ENCODE measurements around the gene ELMO1.

- no peak for TF ChIP-seq CTCF (conservative IDR thresholded peaks at IDR 0.05; ENCODE audit: low read depth in 2 of 2)
- TF ChIP-seq EZH2phosphoT487 (IDR thresholded peaks at IDR 0.05; ENCODE audit: unreplicated experiment) = no peak
- TF ChIP-seq POLR2AphosphoS5 (IDR thresholded peaks at IDR 0.05; ENCODE audit: low read depth) = no peak
- TF ChIP-seq, protein P1, sequence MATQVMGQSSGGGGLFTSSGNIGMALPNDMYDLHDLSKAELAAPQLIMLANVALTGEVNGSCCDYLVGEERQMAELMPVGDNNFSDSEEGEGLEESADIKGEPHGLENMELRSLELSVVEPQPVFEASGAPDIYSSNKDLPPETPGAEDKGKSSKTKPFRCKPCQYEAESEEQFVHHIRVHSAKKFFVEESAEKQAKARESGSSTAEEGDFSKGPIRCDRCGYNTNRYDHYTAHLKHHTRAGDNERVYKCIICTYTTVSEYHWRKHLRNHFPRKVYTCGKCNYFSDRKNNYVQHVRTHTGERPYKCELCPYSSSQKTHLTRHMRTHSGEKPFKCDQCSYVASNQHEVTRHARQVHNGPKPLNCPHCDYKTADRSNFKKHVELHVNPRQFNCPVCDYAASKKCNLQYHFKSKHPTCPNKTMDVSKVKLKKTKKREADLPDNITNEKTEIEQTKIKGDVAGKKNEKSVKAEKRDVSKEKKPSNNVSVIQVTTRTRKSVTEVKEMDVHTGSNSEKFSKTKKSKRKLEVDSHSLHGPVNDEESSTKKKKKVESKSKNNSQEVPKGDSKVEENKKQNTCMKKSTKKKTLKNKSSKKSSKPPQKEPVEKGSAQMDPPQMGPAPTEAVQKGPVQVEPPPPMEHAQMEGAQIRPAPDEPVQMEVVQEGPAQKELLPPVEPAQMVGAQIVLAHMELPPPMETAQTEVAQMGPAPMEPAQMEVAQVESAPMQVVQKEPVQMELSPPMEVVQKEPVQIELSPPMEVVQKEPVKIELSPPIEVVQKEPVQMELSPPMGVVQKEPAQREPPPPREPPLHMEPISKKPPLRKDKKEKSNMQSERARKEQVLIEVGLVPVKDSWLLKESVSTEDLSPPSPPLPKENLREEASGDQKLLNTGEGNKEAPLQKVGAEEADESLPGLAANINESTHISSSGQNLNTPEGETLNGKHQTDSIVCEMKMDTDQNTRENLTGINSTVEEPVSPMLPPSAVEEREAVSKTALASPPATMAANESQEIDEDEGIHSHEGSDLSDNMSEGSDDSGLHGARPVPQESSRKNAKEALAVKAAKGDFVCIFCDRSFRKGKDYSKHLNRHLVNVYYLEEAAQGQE (IDR thresholded peaks at IDR 0.05; ENCODE audit: unreplicated experiment) = no peak
- TF ChIP-seq EZH2 (IDR thresholded peaks at IDR 0.05; ENCODE audit: low read depth, unreplicated experiment) = no peak
- no peak for TF ChIP-seq ETS1 (IDR thresholded peaks at IDR 0.05)
- TF ChIP-seq ZNF114 (CRISPR knock-in tag; IDR thresholded peaks at IDR 0.05) = no peak
- no peak for TF ChIP-seq JUNB (IDR thresholded peaks at IDR 0.05; ENCODE audit: unreplicated experiment)
- no peak for TF ChIP-seq CREB1 (CRISPR knock-in tag; IDR thresholded peaks at IDR 0.05; ENCODE audit: low read depth)
- no peak for TF ChIP-seq NANOG (IDR thresholded peaks at IDR 0.05; ENCODE audit: borderline replicate concordance)
- no peak for TF ChIP-seq ZNF331 (CRISPR knock-in tag; IDR thresholded peaks at IDR 0.05; ENCODE audit: low read depth)
- TF ChIP-seq ZNF462 (CRISPR knock-in tag; IDR thresholded peaks at IDR 0.05) = no peak
- no peak for TF ChIP-seq STAT1 (IDR thresholded peaks at IDR 0.05; ENCODE audit: unreplicated experiment)
Measured at GRCh38 chr7:37084303-37084702, 364.4 kb downstream of the ELMO1 start.

Measured in GM23338 (cell line).